Endothelial cell of umbilical vein (primary cell): ENCODE data around the gene DUSP18. TPM values are rescaled to one million over a fixed set of nuclear protein-coding genes. Genes with fewer than 3 reads are reported as not detected.
A peak's percentile ranks its signal among the peaks of the same experiment; 100 is the strongest.
"Not testable (repeated sequence)": the region's sequence is repeated elsewhere in the genome, so short reads cannot be mapped to it uniquely, and the experiment has no call there.

ENCODE experiments used
- BruUV-seq: library from RNA; stranded (reverse); fragments of 400-500 nt; replicated peaks from 2 replicates; lab custom pipeline; 2021; lab: Mats Ljungman, UMichigan
- CTCF ChIA-PET: fragments of 300-600, 350-600 bp; sonication (Branson Sonifier 250); formaldehyde crosslinking; loops from one replicate; lab custom pipeline; 2021; ENCODE audit warnings: antibody characterized with exemption, inconsistent platforms; lab: Charles Lee
- POLR2A ChIA-PET: fragments of 300-600, 350-600 bp; sonication (Branson Sonifier 250); formaldehyde crosslinking; loops from one replicate; lab custom pipeline; 2021; ENCODE audit warnings: antibody characterized with exemption, inconsistent platforms; lab: Charles Lee
- DNase-seq: peaks from one replicate; pipeline ENCODE4 v3.0.0-alpha.2; 2011; ENCODE audit warnings: low read depth, low spot score
- FAIRE-seq: peaks from 2 replicates; lab custom pipeline; 2011; peaks lifted over from hg19 to GRCh38; lab: Jason Lieb, UNC
- H2AFZ ChIP-seq: 2 replicates; pipeline ENCODE4 v1.6.0; 2012; ENCODE audit warnings: low read depth, low read length, control low read depth, inconsistent platforms
- H3K27ac ChIP-seq: 2 replicates; pipeline ENCODE4 v1.5.1; 2011; ENCODE audit warnings: low read depth, mild to moderate bottlenecking, control low read depth, low read length, moderate library complexity; ENCODE audit not compliant: insufficient read depth
- H3K27me3 ChIP-seq, 2 experiments: 2 replicates each; pipeline versions ENCODE4 v1.6.0 to v1.6.1; 2011; ENCODE audit warnings: low read length in 2 of 2, mixed read lengths in 1 of 2; ENCODE audit not compliant: control insufficient read depth in 2 of 2, insufficient read depth in 2 of 2
- H3K36me3 ChIP-seq, 2 experiments: 2 replicates in 1 of 2; 3 replicates in 1 of 2; pipeline ENCODE4 v1.5.1; 2011; ENCODE audit warnings: low read length in 2 of 2, mild to moderate bottlenecking in 1 of 2, moderate library complexity in 1 of 2; ENCODE audit not compliant: control insufficient read depth in 2 of 2, insufficient read depth in 2 of 2; ENCODE audit errors: extremely low read depth in 1 of 2
- H3K4me1 ChIP-seq: 3 replicates; pipeline ENCODE4 v1.5.1; 2011; ENCODE audit warnings: mild to moderate bottlenecking, low read length; ENCODE audit not compliant: control insufficient read depth, insufficient read depth; ENCODE audit errors: extremely low read depth
- H3K4me2 ChIP-seq: 2 replicates; pipeline ENCODE4 v1.6.1; 2011; ENCODE audit warnings: low read length, control low read depth, mixed read lengths; ENCODE audit not compliant: insufficient read depth
- H3K4me3 ChIP-seq, 3 experiments: fragments of 200-600 bp in 1 of 3; sonication (generic), shearing (Covaris generic) in 1 of 3; replicated peaks in 1 of 3; 2 replicates each; pipeline ENCODE4 v1.5.1; 2011 to 2016; ENCODE audit warnings: control low read depth in 3 of 3, low read length in 3 of 3, mild to moderate bottlenecking in 2 of 3, inconsistent platforms in 1 of 3, low read depth in 1 of 3, moderate library complexity in 1 of 3; ENCODE audit not compliant: insufficient read depth in 1 of 3
- H3K79me2 ChIP-seq: 2 replicates; pipeline ENCODE4 v1.6.0; 2012; ENCODE audit warnings: low read length, inconsistent platforms; ENCODE audit not compliant: control insufficient read depth, insufficient read depth
- H3K9ac ChIP-seq: replicated peaks from 2 replicates; pipeline ENCODE3; 2011; ENCODE audit warnings: low read length, control low read depth; ENCODE audit not compliant: insufficient read depth; ENCODE audit errors: extremely low read depth
- H3K9me1 ChIP-seq: replicated peaks from 3 replicates; pipeline ENCODE4 v1.6.0; 2011; ENCODE audit warnings: mild to moderate bottlenecking, low read length; ENCODE audit not compliant: control insufficient read depth, insufficient read depth; ENCODE audit errors: extremely low read depth
- H3K9me3 ChIP-seq: replicated peaks from 2 replicates; pipeline ENCODE4 v1.5.1; 2012; ENCODE audit warnings: low read length, inconsistent platforms; ENCODE audit not compliant: control insufficient read depth, insufficient read depth
- H4K20me1 ChIP-seq: replicated peaks from 2 replicates; pipeline ENCODE3; 2011; ENCODE audit warnings: mild to moderate bottlenecking, low read length; ENCODE audit not compliant: control insufficient read depth, insufficient read depth; ENCODE audit errors: extremely low read depth
- CTCF ChIP-seq, 2 donors: IDR thresholded peaks; 1 replicate in 1 of 2; 2 replicates in 1 of 2; pipeline ENCODE4 v1.5.1; 2011; ENCODE audit warnings: low read length in 2 of 2, mild to moderate bottlenecking in 2 of 2, moderate library complexity in 2 of 2, control low read depth in 1 of 2, inconsistent platforms in 1 of 2, low read depth in 1 of 2; ENCODE audit not compliant: insufficient read depth in 1 of 2; ENCODE audit errors: extremely low read depth in 1 of 2
- EZH2 ChIP-seq: IDR thresholded peaks from 2 replicates; pipeline ENCODE4 v1.6.1; 2012; ENCODE audit warnings: borderline replicate concordance, low read depth, mild to moderate bottlenecking, moderate library complexity, low read length, inconsistent platforms; ENCODE audit not compliant: severe bottlenecking
- FOS ChIP-seq: IDR thresholded peaks from 2 replicates; pipeline ENCODE4 v1.6.1; 2011; ENCODE audit warnings: mild to moderate bottlenecking, low read length, moderate library complexity, borderline replicate concordance; ENCODE audit not compliant: insufficient read depth
- GATA2 ChIP-seq: IDR thresholded peaks from 2 replicates; pipeline ENCODE4 v1.7.0; 2011; ENCODE audit warnings: low read depth, mild to moderate bottlenecking, moderate library complexity, mixed read lengths, low read length; ENCODE audit not compliant: insufficient read length, insufficient read depth
- JUN ChIP-seq: IDR thresholded peaks from 2 replicates; pipeline ENCODE4 v1.6.1; 2011; ENCODE audit warnings: borderline replicate concordance, low read depth; ENCODE audit not compliant: insufficient read length, insufficient read depth
- MAX ChIP-seq: IDR thresholded peaks from 2 replicates; pipeline ENCODE4 v1.6.1; 2011; ENCODE audit not compliant: insufficient read depth, insufficient read length
- MYC ChIP-seq: IDR thresholded peaks from one replicate; pipeline ENCODE4 v1.6.1; 2011; ENCODE audit warnings: mild to moderate bottlenecking, low read depth, low read length
- POLR2A ChIP-seq: IDR thresholded peaks from 2 replicates; pipeline ENCODE4 v1.6.1; 2012; ENCODE audit warnings: low read depth, mild to moderate bottlenecking, control low read depth, low read length
- POLR2AphosphoS5 ChIP-seq: IDR thresholded peaks from 2 replicates; pipeline ENCODE4 v1.6.1; 2012; ENCODE audit warnings: low read depth, mild to moderate bottlenecking, control low read depth, low read length, moderate library complexity; ENCODE audit not compliant: insufficient read depth
- dilution Hi-C: fragments of 300-500 bp; cut with MboI; formaldehyde crosslinking; loops from one replicate; pipeline ENCODE4 v1.15.0; 2019; ENCODE audit warnings: low sequenced_read_pairs; ENCODE audit not compliant: extremely low pct_ligation_motif_present
- intact Hi-C: fragments of 100-400 bp; cut with micrococcal nuclease; formaldehyde crosslinking; loops from one replicate; pipeline ENCODE4 v1.10.0; 2022
- polyA plus RNA-seq, 4 experiments: library from polyadenylated mRNA; depleted of rRNA in 3 of 4; stranded (reverse) in 3 of 4; unstranded in 1 of 4; fragments of >200 nt; gene quantifications; 2 replicates each; pipeline versions ENCODE4 v1.2.1 to v1.2.3, GENCODE V29; 2011 to 2012; ENCODE audit warnings: missing spikeins in 1 of 4
- total RNA-seq: library from RNA; stranded (reverse); gene quantifications from 2 replicates; pipeline ENCODE4 v1.2.3, GENCODE V29; 2021

DUSP18 gene
- total and polyA plus RNA-seq, 2 donors (not counting 3 experiments of a cell fraction or from before 2014, with no cell fraction given): 18.3 to 30.1 TPM

- no peaks in the 10 kb centered on the region for H3K9me1 ChIP-seq
- no peak for DNase-seq
- no peak for FAIRE-seq
- dilution Hi-C loops: no loop called here
- peak overlapping the region; percentile 75 for H3K27ac ChIP-seq
- no peaks in the 10 kb centered on the region for H3K79me2 ChIP-seq
- no peaks in the 10 kb centered on the region for H3K27me3 ChIP-seq
- no peaks in the 10 kb centered on the region for H3K9me3 ChIP-seq
- no peak overlapping the region for H3K4me3 ChIP-seq
- TF ChIP-seq POLR2AphosphoS5 (no peak), MYC (no peak), GATA2 (no peak), JUN (no peak), FOS (no peak), CTCF (IDR thresholded peaks at IDR 0.05; ENCODE audit: extremely low read depth in 1 of 2, insufficient read depth in 1 of 2, low read depth in 1 of 2, low read length in 2 of 2) (no peak), MAX (no peak), POLR2A (no peak), EZH2 (no peak)
- TSS peak; percentile 59 for BruUV-seq
- peaks cover 19% of the 10 kb centered on the region for H3K4me1 ChIP-seq
- intact Hi-C loops: no loop called here
- H2AFZ ChIP-seq: no peak overlapping the region
- H4K20me1 ChIP-seq: no peaks in the 10 kb centered on the region
- POLR2A ChIA-PET: no interaction called here
- CTCF ChIA-PET: interaction anchor here (0.5 to 2.5 kb wide), 6 partner anchors 9 to 137 kb away, joined by 3 to 10 read pairs (median 6); partner anchors contain the start of genes SLC35E4 and TCN2
- no peak overlapping the region for H3K9ac ChIP-seq
- H3K36me3 ChIP-seq: peaks cover 0 to 8% of the 10 kb centered on the region in 2 experiments
- H3K4me2 ChIP-seq: no peak overlapping the region
These were observed 41.3 kb downstream of the DUSP18 start for GRCh38 chr22:30626413-30626812.

GRCh38 chr22:30619909-30620308 lies 47.8 kb downstream of the DUSP18 start:
- intact Hi-C loops, H3K27ac ChIP-seq, DNase-seq, BruUV-seq, H2AFZ ChIP-seq, H3K9me3 ChIP-seq, H3K4me3 ChIP-seq, H3K79me2 ChIP-seq, H3K4me1 ChIP-seq, H4K20me1 ChIP-seq, H3K4me2 ChIP-seq, dilution Hi-C loops, POLR2A ChIA-PET, FAIRE-seq, H3K9ac ChIP-seq, H3K9me1 ChIP-seq, H3K27me3 ChIP-seq: not testable (repeated sequence)
- peaks cover 0 to 34% of the 10 kb centered on the region in 2 experiments for H3K36me3 ChIP-seq
- CTCF ChIA-PET: interaction anchor here (0.8 to 3.0 kb wide), 2 partner anchors 9 to 15 kb away, joined by 3 to 17 read pairs; partner anchors contain the start of gene SLC35E4
